ENCODE results near the gene CHRDL2.

- TF ChIP-seq SUZ12 (IDR thresholded peaks at IDR 0.05; ENCODE audit: extremely low read depth, insufficient read depth, insufficient read length) (no peak), YY1 (IDR thresholded peaks at IDR 0.05; ENCODE audit: insufficient read depth, insufficient read length) (no peak), ZNF274 (IDR thresholded peaks at IDR 0.05; ENCODE audit: low read depth, low read length) (no peak)
Observed at GRCh38 chr11:74756571-74756970, 25.3 kb upstream of the CHRDL2 start.

Data from NT2/D1 (cell line).